NCI-H524 treated with DMSO at 0.1 percent for 48 hours (cell line): Measurements from ENCODE around the gene DIP2C.
"Not testable (repeated sequence)": the region's sequence is repeated elsewhere in the genome, so short reads cannot be mapped to it uniquely, and the experiment has no call there.

Experiments used
- DNase-seq: peaks from one replicate; lab custom pipeline; 2025; lab: John Stamatoyannopoulos, UW

Gene DIP2C

DNA sequence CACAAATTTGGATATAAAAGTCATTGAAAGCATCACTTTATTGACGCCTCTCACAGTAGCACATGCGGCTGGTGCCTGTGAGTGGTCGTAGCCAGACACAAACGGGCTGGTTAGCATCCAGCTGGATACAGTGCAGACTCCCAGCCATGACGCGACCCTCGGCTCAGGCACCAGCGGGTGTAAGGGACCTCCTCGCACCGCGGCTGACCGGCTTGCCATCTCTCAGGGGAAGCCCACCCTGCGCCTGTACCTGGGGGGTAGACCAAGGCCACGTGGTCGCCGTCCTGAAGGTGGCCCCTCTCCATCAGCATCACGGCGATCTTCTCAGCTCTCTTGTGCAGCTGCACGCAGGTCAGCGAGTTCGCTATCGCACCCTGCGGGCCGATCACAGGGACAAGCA is 340.4 kb downstream of the DIP2C start:
- no peak for DNase-seq

DNA sequence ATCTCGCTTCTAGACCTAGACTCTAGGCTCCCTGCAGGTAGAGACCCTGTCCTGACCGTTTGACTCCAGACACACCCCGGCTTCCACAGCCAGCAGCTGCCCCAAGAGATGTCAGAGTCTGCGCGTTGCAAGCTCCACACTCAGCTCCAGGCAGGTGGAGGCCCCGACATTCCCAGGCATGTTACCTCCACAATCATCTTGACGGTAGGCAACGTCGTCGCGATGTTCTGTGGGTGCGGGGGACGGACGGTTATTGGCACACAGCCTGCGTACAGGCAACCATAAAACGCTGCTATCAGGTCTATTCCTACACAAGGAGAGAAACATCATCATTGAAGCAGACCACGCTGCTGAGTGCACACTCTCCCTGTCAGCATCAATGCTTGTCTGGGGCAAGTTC is 341.0 kb downstream of the DIP2C start:
- DNase-seq: no peak

GRCh38 chr10:347774-348173 is 341.7 kb downstream of the DIP2C start:
- not testable (repeated sequence) for DNase-seq

DNA sequence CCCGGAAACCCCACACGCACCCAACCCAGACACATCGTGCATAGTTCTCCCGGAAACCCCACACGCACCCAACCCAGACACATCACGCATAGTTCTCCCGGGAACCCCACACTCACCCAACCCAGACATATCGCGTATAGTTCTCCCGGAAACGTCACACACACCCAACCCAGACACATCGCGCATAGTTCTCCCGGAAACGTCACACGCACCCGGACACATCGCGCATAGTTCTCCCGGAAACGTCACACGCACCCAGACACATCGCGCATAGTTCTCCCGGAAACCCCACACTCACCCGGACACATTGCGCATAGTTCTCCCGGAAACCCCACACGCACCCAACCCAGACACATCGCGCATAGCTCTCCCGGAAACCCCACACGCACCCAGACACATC is 342.3 kb downstream of the DIP2C start:
- not testable (repeated sequence) for DNase-seq

DNA sequence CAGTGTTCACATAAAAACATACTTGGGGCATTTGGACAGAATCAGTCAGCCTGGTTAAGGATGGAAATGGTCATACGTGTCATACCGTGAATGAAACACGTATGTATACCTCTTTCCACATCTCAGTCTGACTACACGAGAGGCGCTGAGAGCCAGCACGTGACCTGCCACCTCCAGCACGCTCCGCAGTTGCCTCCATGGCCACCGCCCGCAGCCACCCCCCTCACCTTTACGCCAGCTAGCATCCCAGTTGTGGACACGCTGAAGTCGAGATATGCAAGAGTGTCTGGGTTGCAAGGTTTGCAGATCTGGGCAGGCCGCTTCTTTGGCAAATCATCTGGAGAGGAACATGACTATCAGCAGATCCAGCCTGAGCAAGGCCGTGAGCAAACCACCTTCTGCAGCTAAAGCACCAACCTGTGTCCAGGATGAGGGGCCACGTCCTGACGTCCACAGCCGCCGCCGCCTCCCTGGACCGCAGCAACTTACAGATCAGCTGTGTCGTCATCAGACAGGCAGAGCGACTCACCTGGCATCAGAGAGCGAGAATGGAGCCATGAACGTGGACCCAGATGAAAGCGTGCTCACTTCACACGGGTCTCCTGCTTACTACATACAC is 344.8 kb downstream of the DIP2C start:
- no peak for DNase-seq

DNA sequence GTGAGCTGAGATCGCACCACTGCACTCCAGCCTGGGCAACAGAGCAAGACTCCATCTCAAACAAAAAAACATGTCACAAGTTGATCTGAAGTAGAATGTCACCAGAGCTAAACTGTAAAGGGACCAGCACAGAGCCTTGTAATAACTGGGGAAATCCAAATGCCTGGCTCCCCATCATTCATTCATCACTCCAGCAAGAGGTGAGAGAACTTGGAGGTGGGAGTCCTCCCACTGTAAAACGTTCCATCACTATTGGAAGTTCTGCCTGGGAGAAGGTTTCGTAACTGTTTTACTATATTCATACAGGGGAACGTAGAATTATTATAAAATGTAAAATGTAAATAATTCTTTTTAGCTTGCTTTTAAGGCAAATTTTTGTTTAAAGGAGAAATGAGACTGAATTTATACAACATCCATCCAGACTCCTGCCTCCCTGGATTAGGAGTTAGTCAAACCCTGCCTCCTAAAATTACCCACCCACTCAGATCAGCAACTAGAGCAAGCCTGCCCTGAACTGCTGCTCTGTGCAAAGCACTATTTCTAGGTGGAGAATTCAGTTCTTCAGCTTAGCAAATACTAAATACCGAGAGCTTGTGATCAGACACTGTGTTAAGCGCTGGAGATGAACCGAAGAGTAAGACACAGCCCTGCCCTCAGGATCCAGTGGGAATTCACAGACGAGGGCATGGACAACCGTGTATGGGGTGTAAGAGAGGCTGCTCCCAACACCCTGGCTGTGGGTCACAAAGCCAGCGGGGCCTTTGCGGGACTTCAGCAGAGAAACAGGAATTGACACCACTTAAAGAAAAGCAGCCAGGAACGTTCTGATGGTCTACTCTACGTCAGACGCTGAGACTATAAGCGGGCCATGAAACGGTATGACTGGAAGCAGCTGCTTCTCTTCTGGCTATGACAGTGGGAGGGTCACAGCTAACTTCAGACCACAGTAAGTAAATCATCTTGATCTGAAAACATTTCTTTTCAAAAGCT is 345.9 kb downstream of the DIP2C start:
- no peak for DNase-seq

- no peak for DNase-seq
These were observed 348.3 kb downstream of the DIP2C start for GRCh38 chr10:341081-341740.

DNA sequence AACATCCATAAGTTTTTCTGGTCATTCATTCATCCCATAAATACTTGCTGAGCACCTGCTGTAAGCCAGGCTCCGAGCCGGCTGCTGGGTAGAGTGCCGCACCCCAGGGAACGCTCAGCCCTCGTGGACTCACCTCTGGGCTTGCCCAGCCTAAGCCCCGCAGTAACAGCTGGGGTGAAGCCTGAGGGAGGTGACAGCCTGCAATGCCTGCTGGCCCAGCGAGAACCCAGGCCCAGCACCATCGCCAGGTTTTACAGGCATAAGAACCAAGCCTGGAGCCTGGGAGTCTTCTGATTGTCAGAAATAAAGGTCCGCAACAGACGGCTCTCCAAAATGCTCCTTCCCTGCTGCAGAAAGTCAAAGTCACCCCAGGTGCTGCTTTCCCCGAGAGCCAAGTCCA is 348.8 kb downstream of the DIP2C start:
- DNase-seq: no peak

- DNase-seq: no peak
These were observed 350.5 kb downstream of the DIP2C start for GRCh38 chr10:339038-339391.

DNA sequence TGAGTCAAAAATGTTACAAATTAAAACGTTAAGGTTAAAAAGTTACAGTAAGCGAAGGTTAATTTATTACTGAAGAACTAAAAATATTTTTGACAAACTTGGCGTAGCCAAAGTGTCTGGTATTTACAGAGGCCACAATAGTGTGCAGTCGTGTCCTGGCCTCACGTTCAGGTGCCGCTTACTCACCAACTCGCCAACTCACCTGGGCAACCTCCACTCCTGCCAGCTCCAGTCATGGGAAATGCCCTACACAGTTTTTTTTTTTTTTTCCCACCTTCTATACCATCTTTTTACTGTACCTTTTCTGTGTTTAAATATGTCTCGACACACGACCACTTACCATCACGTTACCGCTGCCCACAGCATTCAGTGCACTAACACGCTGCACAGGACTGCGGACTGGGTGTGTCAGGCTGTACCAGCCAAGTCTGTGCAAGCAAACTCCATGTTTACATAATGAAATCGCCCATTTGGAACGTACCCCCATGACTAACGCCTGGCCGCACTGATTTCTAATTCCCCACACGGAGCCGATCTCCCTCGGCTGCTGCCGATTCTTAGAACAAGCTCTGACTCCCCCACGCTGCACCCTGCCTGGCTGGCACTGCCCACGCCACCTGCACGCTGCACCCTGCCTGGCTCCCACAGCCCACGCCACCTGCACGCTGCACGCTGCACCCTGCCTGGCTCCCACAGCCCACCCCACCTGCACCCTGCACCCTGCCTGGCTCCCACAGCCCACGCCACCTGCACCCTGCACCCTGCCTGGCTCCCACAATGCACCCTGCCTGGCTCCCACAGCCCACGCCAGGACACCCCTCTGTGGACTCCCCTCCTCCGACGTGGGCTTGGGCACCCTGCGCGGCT is 351.1 kb downstream of the DIP2C start:
- DNase-seq: no peak

- DNase-seq: no peak
These were observed 353.2 kb downstream of the DIP2C start for GRCh38 chr10:336247-336646.

GRCh38 chr10:335151-335800 is 354.2 kb downstream of the DIP2C start:
- no peak for DNase-seq

- no peak for DNase-seq
These were observed 358.3 kb downstream of the DIP2C start for GRCh38 chr10:331186-331585.

- no peak for DNase-seq
These were observed 359.9 kb downstream of the DIP2C start for GRCh38 chr10:329361-330099.

DNA sequence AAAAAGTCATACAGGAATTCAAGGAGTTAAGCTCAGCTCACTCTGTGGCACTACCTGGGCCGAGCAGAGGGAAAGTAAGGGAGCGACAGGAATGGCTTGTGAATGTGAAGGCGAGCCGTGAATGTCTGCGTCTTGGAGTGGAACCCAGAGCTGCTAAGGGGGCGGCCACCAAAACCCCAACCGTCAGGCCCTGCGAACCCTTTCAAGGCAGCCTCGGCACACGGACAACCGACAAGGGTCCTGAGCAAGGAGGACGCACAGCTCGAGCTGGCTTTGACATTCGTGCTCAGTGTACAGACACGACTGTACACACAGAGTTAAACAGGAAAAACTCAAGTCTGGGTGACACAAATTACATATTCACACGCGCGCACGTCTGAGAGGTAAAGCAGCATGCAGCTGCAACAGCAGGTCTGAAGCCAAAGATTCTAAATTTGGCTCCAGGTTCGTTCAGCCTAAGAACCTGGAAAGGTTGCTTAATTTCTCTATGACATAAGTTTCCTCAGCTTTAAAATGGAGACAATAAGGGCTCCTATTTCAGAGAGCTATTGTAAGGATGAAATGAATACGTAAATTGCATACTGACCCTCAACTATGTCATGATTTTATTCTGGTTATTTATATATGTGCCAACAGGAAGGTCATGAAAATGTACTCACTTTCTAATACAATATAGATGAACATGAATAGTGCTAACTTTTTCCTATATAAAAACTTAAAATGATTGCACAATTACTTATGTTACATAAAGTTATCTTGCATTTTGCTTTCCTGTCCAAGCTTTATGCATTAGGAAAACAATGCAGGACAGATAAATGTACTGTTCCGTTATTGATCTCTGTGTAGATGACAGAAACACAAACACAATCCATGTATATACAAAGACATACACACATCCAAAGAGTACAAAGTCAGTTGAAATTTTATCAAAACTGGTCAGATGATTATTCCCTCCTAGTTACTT is 361.3 kb downstream of the DIP2C start:
- DNase-seq: no peak

GRCh38 chr10:326894-327635 is 362.4 kb downstream of the DIP2C start:
- no peak for DNase-seq

DNA sequence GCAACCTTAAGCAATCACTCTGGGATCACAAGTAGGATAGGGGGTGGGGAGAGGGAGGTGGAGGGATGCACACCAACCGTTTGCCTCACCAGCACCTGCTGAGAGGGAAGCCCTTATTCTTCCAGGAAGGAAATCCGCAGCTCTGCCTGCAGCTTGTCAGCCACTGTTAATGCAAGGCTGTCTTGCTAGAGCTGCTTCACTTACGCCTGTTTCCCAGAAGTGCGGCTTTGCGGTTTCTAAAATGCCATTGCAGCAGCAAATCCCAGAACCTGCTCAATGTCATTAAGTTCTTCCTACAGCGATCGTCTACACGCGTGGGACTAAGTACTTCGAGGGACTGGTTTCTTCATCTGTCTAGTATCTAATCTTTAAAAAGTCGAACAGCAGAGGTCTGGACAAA is 363.1 kb downstream of the DIP2C start:
- no peak for DNase-seq

- no peak for DNase-seq
These were observed 364.2 kb downstream of the DIP2C start for GRCh38 chr10:325282-325681.

DNA sequence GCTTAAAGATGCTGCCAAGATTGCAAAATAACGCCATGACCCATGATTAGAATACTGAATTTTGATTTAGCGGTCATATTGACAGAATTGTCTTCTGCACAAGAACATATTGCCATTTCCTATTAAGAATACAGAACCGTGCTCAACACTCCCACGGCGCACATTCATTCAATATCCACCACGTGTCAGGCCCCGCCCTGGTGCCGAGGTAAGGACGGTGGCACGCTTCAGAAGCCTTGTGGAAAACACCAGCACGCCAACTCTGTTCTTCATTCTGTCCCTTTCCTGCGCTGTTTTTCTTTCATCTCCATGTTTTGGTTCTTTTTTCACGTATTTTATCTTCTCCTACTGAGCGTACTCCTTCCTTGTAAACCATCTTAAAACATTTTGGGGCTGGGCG is 364.9 kb downstream of the DIP2C start:
- no peak for DNase-seq
